Stimulated activated naive CD8-positive, alpha-beta T cell treated with anti-CD3 and anti-CD28 coated beads, Interleukin-15, amount 100 ng/mL, for 72 hours (primary cell): ENCODE results near the gene COG2.

Source experiments
- ATAC-seq: fragments of 150-1000 bp; cut with Tn5 transposase; 2 replicates; pipeline ENCODE4 v1.10.0; 2021; ENCODE audit warnings: mild to moderate bottlenecking, moderate library complexity
- DNase-seq, 2 donors: peaks; one replicate each; pipeline ENCODE4 v3.0.0; 2021 to 2022
- H3K27ac Mint-ChIP-seq, 2 donors: one replicate each; pipeline ENCODE4 v1.8.0; 2022; ENCODE audit warnings: mild to moderate bottlenecking in 2 of 2, mixed read lengths in 2 of 2, moderate library complexity in 2 of 2
- H3K27me3 Mint-ChIP-seq: one replicate; pipeline ENCODE4 v1.8.0; 2022; ENCODE audit warnings: mixed read lengths
- H3K4me1 Mint-ChIP-seq: one replicate; pipeline ENCODE4 v1.8.0; 2022; ENCODE audit warnings: mild to moderate bottlenecking, mixed read lengths
- H3K4me3 Mint-ChIP-seq, 2 donors: one replicate each; pipeline ENCODE4 v1.8.0; 2022; ENCODE audit warnings: mild to moderate bottlenecking in 2 of 2, mixed read lengths in 2 of 2, moderate library complexity in 1 of 2
- H3K9me3 Mint-ChIP-seq, 2 donors: one replicate each; pipeline ENCODE4 v1.8.0; 2022; ENCODE audit warnings: mixed read lengths in 2 of 2

COG2 gene

GRCh38 chr1:230680300-230681025 is 38.2 kb downstream of the COG2 start:
- no peak for DNase-seq
- ATAC-seq: no peak
- H3K4me3 Mint-ChIP-seq: no peak overlapping the region
- H3K9me3 Mint-ChIP-seq: no peaks in the 10 kb centered on the region
- no peaks in the 10 kb centered on the region for H3K27me3 Mint-ChIP-seq
- H3K4me1 Mint-ChIP-seq: peaks cover 10% of the 10 kb centered on the region
- H3K27ac Mint-ChIP-seq: peak overlapping the region in 1 of 2 donors; percentile 92

DNA sequence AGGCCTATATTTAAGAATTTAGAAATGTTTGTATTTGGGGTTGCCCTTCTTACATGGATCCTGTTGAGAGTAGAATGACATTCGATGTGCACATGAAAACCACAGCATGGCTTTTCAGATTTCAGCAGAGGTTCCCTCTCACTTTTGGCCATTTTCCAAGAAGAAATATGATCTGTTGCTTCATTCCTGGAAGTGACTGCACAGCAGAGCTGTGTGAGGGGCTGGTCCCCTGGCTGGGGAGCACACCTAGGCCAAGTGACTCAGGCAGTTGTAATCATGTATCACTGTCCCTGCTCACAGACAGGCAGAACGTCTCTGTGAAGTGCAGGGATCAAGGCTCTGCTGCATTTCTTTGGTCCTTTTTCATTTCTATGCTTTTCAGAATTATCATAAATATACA is 39.3 kb downstream of the COG2 start:
- no peaks in the 10 kb centered on the region for H3K9me3 Mint-ChIP-seq
- DNase-seq (no peak), ATAC-seq (peak; percentile 50)
- no peaks in the 10 kb centered on the region for H3K27me3 Mint-ChIP-seq
- no peak overlapping the region for H3K4me3 Mint-ChIP-seq
- H3K27ac Mint-ChIP-seq: no peak overlapping the region
- peaks cover 10% of the 10 kb centered on the region for H3K4me1 Mint-ChIP-seq

- H3K27ac Mint-ChIP-seq: peak overlapping the region; percentile 59 to 76
These were observed 40.0 kb downstream of the COG2 start for GRCh38 chr1:230682274-230682673.

GRCh38 chr1:230682882-230683610 is 40.8 kb downstream of the COG2 start:
- Mint-ChIP-seq H3K4me3 (no peak overlapping the region), H3K9me3 (no peaks in the 10 kb centered on the region), H3K4me1 (peaks cover 10% of the 10 kb centered on the region), H3K27me3 (no peaks in the 10 kb centered on the region), H3K27ac (peak overlapping the region in 1 of 2 donors; percentile 63)
- DNase-seq: no peak
- no peak for ATAC-seq

More at GRCh38 chr1:230682274-230682673, 40.0 kb downstream of the COG2 start:
- H3K4me3 Mint-ChIP-seq: no peak overlapping the region
- H3K9me3 Mint-ChIP-seq: no peaks in the 10 kb centered on the region
- no peak for ATAC-seq
- no peaks in the 10 kb centered on the region for H3K27me3 Mint-ChIP-seq
- peaks cover 10% of the 10 kb centered on the region for H3K4me1 Mint-ChIP-seq
- no peak for DNase-seq

- H3K4me1 Mint-ChIP-seq: peaks cover 10% of the 10 kb centered on the region
- peak overlapping the region in 1 of 2 donors; percentile 77 for H3K27ac Mint-ChIP-seq
- no peak for DNase-seq
- H3K27me3 Mint-ChIP-seq: no peaks in the 10 kb centered on the region
- ATAC-seq: no peak
- H3K9me3 Mint-ChIP-seq: no peaks in the 10 kb centered on the region
- no peak overlapping the region for H3K4me3 Mint-ChIP-seq
These were observed 41.9 kb downstream of the COG2 start for GRCh38 chr1:230684146-230684545.

GRCh38 chr1:230684998-230685397 is 42.7 kb downstream of the COG2 start:
- Mint-ChIP-seq H3K27me3 (no peaks in the 10 kb centered on the region), H3K9me3 (no peaks in the 10 kb centered on the region), H3K4me1 (peaks cover 10% of the 10 kb centered on the region), H3K4me3 (no peak overlapping the region), H3K27ac (peak overlapping the region in 1 of 2 donors; percentile 19)
- DNase-seq (no peak), ATAC-seq (no peak)

- H3K27me3 Mint-ChIP-seq: no peaks in the 10 kb centered on the region
These were observed 44.5 kb downstream of the COG2 start for GRCh38 chr1:230686747-230687146.

GRCh38 chr1:230690101-230690500 is 47.8 kb downstream of the COG2 start:
- Mint-ChIP-seq H3K4me1 (peaks cover 11% of the 10 kb centered on the region), H3K9me3 (no peaks in the 10 kb centered on the region), H3K27me3 (no peaks in the 10 kb centered on the region), H3K4me3 (no peak overlapping the region), H3K27ac (no peak overlapping the region)
- DNase-seq (no peak), ATAC-seq (no peak)

More at GRCh38 chr1:230686747-230687146, 44.5 kb downstream of the COG2 start:
- ATAC-seq (no peak), DNase-seq (no peak)
- no peak overlapping the region for H3K27ac Mint-ChIP-seq
- H3K4me3 Mint-ChIP-seq: no peak overlapping the region
- H3K9me3 Mint-ChIP-seq: no peaks in the 10 kb centered on the region
- peaks cover 6% of the 10 kb centered on the region for H3K4me1 Mint-ChIP-seq

GRCh38 chr1:230691615-230692014 is 49.3 kb downstream of the COG2 start:
- Mint-ChIP-seq H3K27ac (no peak overlapping the region), H3K27me3 (no peaks in the 10 kb centered on the region), H3K4me1 (peaks cover 11% of the 10 kb centered on the region), H3K4me3 (no peak overlapping the region), H3K9me3 (no peaks in the 10 kb centered on the region)
- no peak for ATAC-seq
- DNase-seq: no peak

DNA sequence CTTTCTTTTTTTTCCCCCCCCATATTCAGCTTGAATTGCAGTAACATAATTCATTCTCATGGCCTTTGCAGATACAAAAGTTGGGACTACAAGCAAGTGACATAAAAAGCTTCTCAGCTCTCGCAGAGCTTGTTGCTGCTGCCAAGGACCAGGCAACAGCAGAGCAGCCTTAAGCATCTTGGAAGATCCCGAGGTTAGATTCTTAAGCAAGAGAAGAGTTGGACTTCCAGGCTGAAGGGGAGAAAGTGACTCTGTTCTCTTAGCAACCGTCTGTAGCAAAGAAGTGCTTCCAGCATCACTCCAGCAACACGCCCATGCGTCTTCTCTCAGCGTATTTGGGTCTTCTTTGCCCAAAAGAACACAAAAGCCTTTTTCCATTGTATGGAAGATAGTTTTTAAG is 50.9 kb downstream of the COG2 start:
- ATAC-seq: no peak
- peaks cover 11% of the 10 kb centered on the region for H3K4me1 Mint-ChIP-seq
- no peak overlapping the region for H3K27ac Mint-ChIP-seq
- no peaks in the 10 kb centered on the region for H3K9me3 Mint-ChIP-seq
- no peak for DNase-seq
- H3K4me3 Mint-ChIP-seq: no peak overlapping the region
- H3K27me3 Mint-ChIP-seq: no peaks in the 10 kb centered on the region

DNA sequence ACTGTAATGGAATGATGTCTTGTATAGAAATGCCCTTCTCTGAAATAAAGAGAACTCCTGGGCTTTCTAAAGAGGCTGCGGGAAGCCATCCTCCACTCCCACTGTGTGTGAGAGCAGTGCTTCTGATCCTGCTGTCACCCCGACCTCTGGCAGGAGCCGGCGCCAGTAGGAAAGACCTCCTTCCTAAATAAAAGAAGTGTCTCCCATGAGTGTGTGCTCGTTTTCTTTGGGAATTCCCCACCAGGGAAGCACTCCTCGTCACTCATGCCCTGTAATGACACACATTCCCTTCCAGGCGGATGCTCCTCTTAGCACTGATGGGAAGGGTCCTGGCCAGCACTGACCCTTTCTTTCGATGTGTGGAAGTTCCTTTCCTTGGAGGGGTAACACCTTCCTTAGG is 51.5 kb downstream of the COG2 start:
- Mint-ChIP-seq H3K27me3 (no peaks in the 10 kb centered on the region), H3K27ac (peak overlapping the region in 1 of 2 donors; percentile 95), H3K4me1 (peaks cover 11% of the 10 kb centered on the region), H3K4me3 (no peak overlapping the region), H3K9me3 (no peaks in the 10 kb centered on the region)
- ATAC-seq (no peak), DNase-seq (no peak)

DNA sequence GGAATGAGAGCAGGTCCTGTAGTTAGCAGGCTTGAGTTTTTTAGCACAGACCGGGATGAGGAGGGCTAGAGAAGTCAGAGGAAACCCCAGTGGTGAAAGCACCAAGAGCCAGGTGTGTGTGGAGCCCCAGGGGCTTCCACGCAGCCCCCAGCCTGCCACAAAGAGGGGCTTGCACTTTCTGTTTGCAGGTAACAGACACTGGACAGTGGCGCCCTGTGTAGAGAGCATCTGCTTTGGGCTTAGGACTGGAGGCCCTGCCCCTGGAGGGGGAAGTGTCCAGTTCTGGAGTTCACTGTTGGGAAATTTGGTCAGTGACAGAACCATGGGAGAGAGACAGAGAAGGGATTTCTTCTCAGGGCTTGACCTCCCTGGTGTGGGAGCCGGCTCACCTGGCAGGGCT is 52.2 kb downstream of the COG2 start:
- DNase-seq (no peak), ATAC-seq (no peak)
- no peaks in the 10 kb centered on the region for H3K27me3 Mint-ChIP-seq
- H3K4me1 Mint-ChIP-seq: peaks cover 11% of the 10 kb centered on the region
- H3K9me3 Mint-ChIP-seq: no peaks in the 10 kb centered on the region
- no peak overlapping the region for H3K4me3 Mint-ChIP-seq
- H3K27ac Mint-ChIP-seq: peak overlapping the region in 1 of 2 donors; percentile 95

GRCh38 chr1:230694991-230695390 is 52.7 kb downstream of the COG2 start:
- Mint-ChIP-seq H3K9me3 (no peaks in the 10 kb centered on the region), H3K4me1 (peaks cover 11% of the 10 kb centered on the region), H3K27me3 (no peaks in the 10 kb centered on the region), H3K27ac (no peak overlapping the region), H3K4me3 (no peak overlapping the region)
- no peak for DNase-seq
- ATAC-seq: no peak

DNA sequence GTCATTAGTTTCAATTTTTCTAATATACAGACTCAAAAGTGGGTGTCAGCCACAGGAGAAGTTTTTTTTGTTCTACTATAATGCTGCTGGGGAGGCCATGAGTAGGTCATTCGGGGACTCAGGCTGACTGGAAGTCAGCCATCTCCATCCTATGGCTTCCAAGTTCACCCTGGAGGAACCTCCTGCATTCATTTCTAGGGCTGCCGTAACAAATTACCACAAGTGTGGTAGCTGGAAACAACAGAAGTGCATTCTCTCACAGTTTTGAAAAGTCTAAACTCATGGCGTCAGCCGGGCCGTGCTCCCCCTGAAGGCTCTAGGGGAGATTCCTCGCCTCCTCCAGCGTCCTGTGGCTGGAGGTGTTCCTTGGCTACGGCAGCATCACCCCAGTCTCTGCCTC is 53.9 kb downstream of the COG2 start:
- no peak for DNase-seq
- no peak for ATAC-seq
- no peak overlapping the region for H3K4me3 Mint-ChIP-seq
- H3K27me3 Mint-ChIP-seq: no peaks in the 10 kb centered on the region
- H3K4me1 Mint-ChIP-seq: peaks cover 11% of the 10 kb centered on the region
- no peaks in the 10 kb centered on the region for H3K9me3 Mint-ChIP-seq
- H3K27ac Mint-ChIP-seq: no peak overlapping the region

GRCh38 chr1:230696722-230697437 is 54.6 kb downstream of the COG2 start:
- Mint-ChIP-seq H3K4me1 (peaks cover 11% of the 10 kb centered on the region), H3K9me3 (no peaks in the 10 kb centered on the region), H3K27ac (no peak overlapping the region)

DNA sequence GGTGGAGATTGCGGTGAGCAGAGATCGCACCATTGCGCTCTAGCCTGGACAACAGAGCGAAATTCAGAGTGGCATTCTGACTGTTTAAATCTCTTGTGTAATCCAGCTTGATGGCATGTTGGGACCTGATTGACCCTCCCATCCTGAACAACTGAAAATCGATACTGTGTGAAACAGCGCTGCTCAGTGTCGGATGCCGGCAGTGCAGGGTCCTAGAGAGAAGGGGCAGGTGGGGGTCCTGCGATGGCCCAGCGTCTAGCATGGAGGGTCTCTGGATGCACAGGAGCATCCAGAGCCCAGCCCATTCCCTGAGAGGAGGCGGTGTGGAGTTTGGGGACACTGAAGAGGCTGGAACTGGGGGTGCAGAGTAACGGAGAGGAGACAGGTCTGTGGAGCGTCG is 55.8 kb downstream of the COG2 start:
- DNase-seq (no peak), ATAC-seq (no peak)
- peak overlapping the region in 1 of 2 donors; percentile 91 for H3K27ac Mint-ChIP-seq
- H3K27me3 Mint-ChIP-seq: no peaks in the 10 kb centered on the region
- peaks cover 11% of the 10 kb centered on the region for H3K4me1 Mint-ChIP-seq
- no peaks in the 10 kb centered on the region for H3K9me3 Mint-ChIP-seq
- H3K4me3 Mint-ChIP-seq: no peak overlapping the region

More at GRCh38 chr1:230696722-230697437, 54.6 kb downstream of the COG2 start:
- DNase-seq: no peak
- Mint-ChIP-seq H3K27me3 (no peaks in the 10 kb centered on the region), H3K4me3 (no peak overlapping the region)
- no peak for ATAC-seq
